HepG2 (cell line): ENCODE data around the gene COX4I2. TPM values are rescaled to one million over a fixed set of nuclear protein-coding genes. Genes with fewer than 3 reads are reported as not detected.
A peak's percentile ranks its signal among the peaks of the same experiment; 100 is the strongest.

Experiments used
- GTF2F1 ChIP-seq: fragments of 150-350 bp; IDR thresholded peaks from 2 replicates; pipeline ENCODE4 v1.6.1; 2014; ENCODE audit warnings: low read length
- HDAC1 ChIP-seq: sonication (generic); formaldehyde crosslinking; IDR thresholded peaks from 2 replicates; pipeline ENCODE4 v1.5.1; 2020; ENCODE audit warnings: mild to moderate bottlenecking, missing genetic modification reagents
- HNRNPL ChIP-seq: fragments of 200-400 bp; formaldehyde crosslinking; IDR thresholded peaks from 2 replicates; pipeline ENCODE4 v1.6.1; 2017; ENCODE audit warnings: mild to moderate bottlenecking, low read depth, low read length
- IKZF1 ChIP-seq: fragments of 450-650 bp; IDR thresholded peaks from 2 replicates; pipeline ENCODE4 v1.7.1; 2016
- JARID2 ChIP-seq: sonication (generic); formaldehyde crosslinking; IDR thresholded peaks from 2 replicates; pipeline ENCODE4 v1.8.1; 2023; ENCODE audit warnings: missing genetic modification reagents, inconsistent platforms; ENCODE audit not compliant: insufficient replicate concordance
- SIX1 ChIP-seq: sonication (generic); formaldehyde crosslinking; IDR thresholded peaks from 2 replicates; pipeline ENCODE4 v1.4.0; 2020; ENCODE audit warnings: missing genetic modification reagents, borderline replicate concordance
- TEAD2 ChIP-seq: sonication (generic); formaldehyde crosslinking; IDR thresholded peaks from 2 replicates; pipeline ENCODE4 v1.9.0; 2021; ENCODE audit warnings: missing genetic modification reagents
- ZC3H4 ChIP-seq: sonication (generic); formaldehyde crosslinking; IDR thresholded peaks from 2 replicates; pipeline ENCODE4 v1.4.0; 2020; ENCODE audit warnings: missing genetic modification reagents, borderline replicate concordance
- ZFP91 ChIP-seq: sonication (generic); formaldehyde crosslinking; IDR thresholded peaks from 2 replicates; pipeline ENCODE4 v1.9.0; 2022; ENCODE audit warnings: missing genetic modification reagents, mild to moderate bottlenecking, borderline replicate concordance
- ZMYM2 ChIP-seq: sonication (generic); formaldehyde crosslinking; IDR thresholded peaks from 2 replicates; pipeline ENCODE4 v1.8.0; 2022; ENCODE audit warnings: mild to moderate bottlenecking, missing genetic modification reagents
- ZNF101 ChIP-seq: sonication (generic); formaldehyde crosslinking; IDR thresholded peaks from 2 replicates; pipeline ENCODE4 v1.4.0; 2020; ENCODE audit warnings: mild to moderate bottlenecking, low read depth, missing genetic modification reagents, borderline replicate concordance
- ZNF138 ChIP-seq: sonication (generic); formaldehyde crosslinking; IDR thresholded peaks from 2 replicates; pipeline ENCODE4 v1.5.0; 2020; ENCODE audit warnings: mild to moderate bottlenecking, low read depth, missing genetic modification reagents
- ZNF296 ChIP-seq: sonication (generic); formaldehyde crosslinking; conservative IDR thresholded peaks from 2 replicates; pipeline ENCODE4 v1.5.0; 2020; ENCODE audit warnings: mild to moderate bottlenecking, missing genetic modification reagents
- ZNF383 ChIP-seq: sonication (generic); formaldehyde crosslinking; IDR thresholded peaks from 2 replicates; pipeline ENCODE4 v1.4.0; 2020; ENCODE audit warnings: missing genetic modification reagents, mild to moderate bottlenecking, borderline replicate concordance
- ZNF460 ChIP-seq: sonication (generic); formaldehyde crosslinking; IDR thresholded peaks from 2 replicates; pipeline ENCODE4 v1.5.1; 2020; ENCODE audit warnings: missing genetic modification reagents, mild to moderate bottlenecking, borderline replicate concordance
- ZNF567 ChIP-seq: sonication (generic); formaldehyde crosslinking; IDR thresholded peaks from 2 replicates; pipeline ENCODE4 v1.8.1; 2023; ENCODE audit warnings: mild to moderate bottlenecking, missing genetic modification reagents, borderline replicate concordance
- ZNF572 ChIP-seq: sonication (generic); formaldehyde crosslinking; IDR thresholded peaks from 2 replicates; pipeline ENCODE4 v1.5.1; 2020; ENCODE audit warnings: mild to moderate bottlenecking, missing genetic modification reagents
- ZNF678 ChIP-seq: sonication (generic); formaldehyde crosslinking; IDR thresholded peaks from 2 replicates; pipeline ENCODE4 v1.4.0; 2020; ENCODE audit warnings: mild to moderate bottlenecking, missing genetic modification reagents
- ZNF782 ChIP-seq: sonication (generic); formaldehyde crosslinking; IDR thresholded peaks from 2 replicates; pipeline ENCODE4 v1.4.0; 2020; ENCODE audit warnings: missing genetic modification reagents, mild to moderate bottlenecking, borderline replicate concordance
- ZNF816 ChIP-seq: sonication (generic); formaldehyde crosslinking; IDR thresholded peaks from 2 replicates; pipeline ENCODE4 v1.8.0; 2022; ENCODE audit warnings: missing genetic modification reagents, mild to moderate bottlenecking, borderline replicate concordance
- polyA plus RNA-seq, 8 experiments: library from polyadenylated mRNA; depleted of rRNA in 3 of 8; stranded (reverse) in 7 of 8; unstranded in 1 of 8; fragments of >200 nt; fragmentation: Illumina TruSeq in 4 of 8; extraction: Trizol in 4 of 8; gene quantifications; 2 replicates each; pipeline versions ENCODE4 v1.2.1 to v1.2.3, GENCODE V29; 2011 to 2016; ENCODE audit warnings: low read depth in 4 of 8, missing spikeins in 1 of 8, mixed read lengths in 1 of 8; ENCODE audit not compliant: insufficient read depth in 1 of 8
- total RNA-seq, 5 experiments: library from RNA; depleted of rRNA; stranded (reverse); fragments of >200 nt; fragmentation: Illumina TruSeq; extraction: Trizol; gene quantifications; 2 replicates each; pipeline ENCODE4 v1.2.3, GENCODE V29; 2016; ENCODE audit warnings: low read depth in 1 of 5
- TF ChIP-seq, protein P1 (sequence below): sonication (generic); formaldehyde crosslinking; IDR thresholded peaks from 2 replicates; pipeline ENCODE4 v1.5.0; 2020; ENCODE audit warnings: mild to moderate bottlenecking, missing genetic modification reagents, borderline replicate concordance

Gene COX4I2
- total and polyA plus RNA-seq, 2 of the 13 experiments (the other 11 are each of a cell fraction or from before 2014, with no cell fraction given), result 1.1 TPM; not detected in 1

GRCh38 chr20:31605902-31606803, 31.6 kb upstream of the COX4I2 start (continued):
- TF ChIP-seq, protein P1, sequence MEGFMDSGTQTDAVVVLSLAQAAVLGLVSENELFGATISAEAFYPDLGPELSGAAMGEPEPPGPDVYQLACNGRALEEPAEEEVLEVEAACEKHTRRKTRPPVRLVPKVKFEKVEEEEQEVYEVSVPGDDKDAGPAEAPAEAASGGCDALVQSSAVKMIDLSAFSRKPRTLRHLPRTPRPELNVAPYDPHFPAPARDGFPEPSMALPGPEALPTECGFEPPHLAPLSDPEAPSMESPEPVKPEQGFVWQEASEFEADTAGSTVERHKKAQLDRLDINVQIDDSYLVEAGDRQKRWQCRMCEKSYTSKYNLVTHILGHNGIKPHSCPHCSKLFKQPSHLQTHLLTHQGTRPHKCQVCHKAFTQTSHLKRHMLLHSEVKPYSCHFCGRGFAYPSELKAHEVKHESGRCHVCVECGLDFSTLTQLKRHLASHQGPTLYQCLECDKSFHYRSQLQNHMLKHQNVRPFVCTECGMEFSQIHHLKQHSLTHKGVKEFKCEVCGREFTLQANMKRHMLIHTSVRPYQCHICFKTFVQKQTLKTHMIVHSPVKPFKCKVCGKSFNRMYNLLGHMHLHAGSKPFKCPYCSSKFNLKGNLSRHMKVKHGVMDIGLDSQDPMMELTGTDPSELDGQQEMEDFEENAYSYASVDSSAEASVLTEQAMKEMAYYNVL (CRISPR knock-in tag), result no peak; the same call in none of the 2 replicates
- TF ChIP-seq JARID2 (no peak), SIX1 (no peak), ZNF383 (CRISPR knock-in tag) (no peak), IKZF1 (no peak), ZNF782 (CRISPR knock-in tag) (peak; percentile 1; the same call in 1 of the 2 replicates), ZC3H4 (CRISPR knock-in tag) (no peak), ZNF138 (no peak), HNRNPL (peak; percentile 95), ZNF296 (no peak), ZNF572 (no peak; the same call in 1 of the 2 replicates), HDAC1 (CRISPR knock-in tag) (peak; percentile 5; the same call in 1 of the 2 replicates), ZFP91 (no peak; the same call in 1 of the 2 replicates), ZMYM2 (CRISPR knock-in tag) (no peak), GTF2F1 (no peak), ZNF101 (CRISPR knock-in tag) (no peak), ZNF567 (CRISPR knock-in tag) (no peak), ZNF460 (no peak), TEAD2 (CRISPR knock-in tag) (0 out of 2 replicates have a peak, but pooled peaks have one; percentile 58), ZNF678 (CRISPR knock-in tag) (peak; percentile 65; the same call in 1 of the 2 replicates), ZNF816 (CRISPR knock-in tag) (0 out of 2 replicates have a peak, but pooled peaks have one; percentile 71)
